EL (cell line): Measurements from ENCODE around the gene GEMIN8.

Source experiments
- DNase-seq: peaks from one replicate; pipeline ENCODE4 v3.0.0-alpha.2; 2016

The GEMIN8 gene

DNA sequence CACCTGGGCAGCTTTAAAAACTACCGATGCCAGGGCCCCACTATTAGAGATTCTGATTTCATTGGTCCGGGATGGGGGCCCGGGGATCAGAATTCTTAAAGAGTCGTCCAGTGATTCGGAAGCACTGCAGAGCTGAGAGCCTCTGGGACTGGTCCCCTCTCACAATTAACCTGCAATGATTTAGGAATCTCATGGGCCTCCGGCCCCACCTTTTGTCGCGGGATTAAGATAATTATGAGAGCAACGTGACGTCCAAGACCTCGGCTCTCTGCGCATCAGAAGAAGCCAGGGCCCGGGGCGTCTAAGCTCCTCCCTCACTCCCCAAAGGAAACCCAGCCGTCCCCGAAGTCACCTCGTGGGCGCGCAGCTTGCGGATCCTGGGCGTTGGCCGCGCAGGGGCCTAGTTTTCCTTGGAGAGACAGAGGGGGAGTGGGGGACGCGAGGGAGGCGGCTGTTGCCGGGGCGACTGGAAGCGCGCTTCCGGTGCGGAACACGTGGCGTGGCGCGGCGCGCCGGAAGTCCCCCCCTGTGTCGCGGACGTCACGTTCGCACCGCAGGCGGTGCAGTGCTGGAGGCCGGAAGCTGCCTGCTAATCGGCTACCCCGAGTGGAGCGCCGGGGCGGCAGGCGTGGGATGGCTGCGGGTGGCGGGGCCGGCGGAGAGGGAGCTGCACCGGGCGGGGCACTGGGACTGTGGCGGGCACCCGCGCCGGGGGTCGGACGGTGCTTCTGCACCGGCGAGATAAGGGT is at the start of gene GEMIN8:
Gene GEMIN8 (minus strand): TSS at position 468 of the 749 bp plus-strand sequence. CDS start 8,414 bp downstream, outside the sequence.
- DNase-seq, result peak; percentile 85

- no peak for DNase-seq
These were observed 46.9 kb upstream of the GEMIN8 start for GRCh38 chrX:14076639-14077038.

DNA sequence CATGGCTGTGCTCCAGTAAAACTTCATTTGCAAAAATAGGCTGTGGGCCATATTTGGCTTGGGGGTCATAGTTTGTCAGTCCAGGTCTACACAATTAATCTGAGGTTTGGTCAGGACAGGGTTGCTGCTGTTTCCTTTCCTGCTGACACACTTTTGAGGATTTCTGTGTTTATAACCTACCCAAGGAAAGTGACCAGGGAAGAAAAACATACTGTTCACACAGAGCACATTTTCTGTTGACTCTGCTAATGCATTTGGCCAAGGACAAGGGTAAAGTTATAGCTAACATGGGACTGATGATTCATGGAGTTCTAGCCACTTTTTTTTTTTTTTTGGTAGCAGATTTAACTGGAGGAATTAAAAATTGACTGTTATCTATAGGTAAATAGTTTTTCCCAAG is 43.9 kb upstream of the GEMIN8 start:
- DNase-seq, result no peak

DNA sequence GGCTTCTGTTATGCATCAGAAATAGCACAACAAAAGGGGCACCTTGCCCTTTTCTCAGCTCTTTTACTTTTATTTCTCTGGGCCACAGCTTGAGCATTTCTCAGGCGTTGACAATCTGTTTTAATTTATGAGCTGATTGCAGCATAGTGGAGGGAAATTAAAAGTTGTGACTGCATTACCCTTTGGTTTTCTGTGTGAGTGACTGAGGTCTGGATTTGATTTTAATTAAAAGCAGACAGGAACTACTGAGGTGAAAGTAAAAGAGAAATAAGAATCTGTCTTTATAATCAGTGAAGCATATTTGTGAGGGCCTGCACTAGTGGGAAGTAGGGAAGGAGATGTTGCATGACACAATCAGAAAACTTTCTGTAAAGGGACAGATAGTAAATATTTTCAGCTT is 43.4 kb upstream of the GEMIN8 start:
- no peak for DNase-seq

DNA sequence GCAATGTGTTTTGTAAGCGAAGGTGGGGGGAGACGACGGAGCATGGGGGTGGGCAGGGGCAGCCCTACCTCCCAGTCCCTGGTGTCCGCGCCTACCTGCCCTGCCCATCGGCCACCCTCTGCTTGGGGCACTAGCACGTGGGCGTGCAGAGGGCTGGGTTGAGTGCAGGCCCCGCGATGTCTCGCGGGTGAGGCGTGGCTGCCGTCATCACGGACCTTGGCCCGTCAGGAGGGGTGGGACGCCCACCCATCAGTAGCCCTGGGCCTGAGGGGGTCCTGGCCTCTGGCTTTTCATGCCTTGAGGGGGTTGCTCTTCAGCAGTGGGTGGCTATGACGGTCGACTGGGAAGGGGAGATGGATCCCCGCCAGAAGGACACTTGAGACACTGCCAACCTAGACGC is 36.1 kb upstream of the GEMIN8 start:
- DNase-seq, result no peak

DNA sequence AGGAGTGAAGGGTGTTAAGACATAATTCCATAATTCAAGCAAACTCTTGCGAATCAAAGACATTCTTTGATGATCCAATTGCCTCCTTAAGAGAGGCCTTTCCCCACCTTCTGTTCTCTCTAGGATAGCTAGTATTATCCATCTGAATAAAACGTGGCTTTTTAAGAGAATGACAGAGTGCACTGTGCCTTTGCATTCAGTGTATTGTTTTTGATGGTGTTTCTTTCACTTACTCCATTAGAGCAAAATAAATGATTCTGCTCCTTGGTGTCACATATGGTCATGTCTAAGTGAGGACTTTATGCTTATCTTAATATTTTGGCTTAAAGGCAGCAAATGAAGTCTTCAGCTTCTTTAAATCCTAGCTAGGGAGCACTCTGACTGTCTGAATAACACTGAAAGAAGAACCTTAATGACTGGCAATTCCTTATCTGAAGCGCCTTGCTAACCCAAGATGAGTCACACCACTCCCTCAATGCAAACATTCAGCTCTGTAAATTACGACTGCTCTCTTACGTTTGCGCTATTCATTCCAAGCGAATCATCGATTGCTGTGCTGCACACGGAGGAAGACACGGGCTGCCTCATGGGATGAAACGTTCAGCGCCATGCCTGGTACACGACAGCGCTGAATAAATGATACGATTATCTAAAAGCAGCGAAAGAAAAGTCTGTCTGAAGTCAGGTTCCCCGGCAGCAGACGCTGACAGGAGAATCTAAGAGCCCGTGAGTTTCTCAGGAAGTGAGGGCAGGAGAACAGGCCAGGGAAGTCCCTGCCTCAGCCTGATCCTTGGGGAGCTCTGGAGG is 35.1 kb upstream of the GEMIN8 start:
- DNase-seq, result no peak

DNA sequence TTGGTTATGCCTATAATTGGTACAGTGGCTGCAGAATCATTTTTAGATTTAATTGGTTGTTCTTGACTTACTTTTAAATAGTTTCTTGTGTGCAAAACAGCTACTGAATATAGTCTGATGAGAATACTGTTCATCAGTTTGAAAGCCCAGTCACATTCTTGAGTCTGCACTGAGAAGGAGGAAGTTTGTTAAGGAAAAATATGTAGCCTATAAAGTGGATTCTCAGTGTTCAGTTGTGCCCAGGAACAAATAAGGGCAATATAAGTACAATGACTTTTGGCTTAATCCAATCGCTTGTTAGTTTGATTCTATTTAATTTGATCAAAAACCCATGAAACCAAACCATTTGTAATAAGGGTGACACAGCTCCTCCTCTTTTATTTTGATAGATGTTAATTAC is 32.8 kb upstream of the GEMIN8 start:
- DNase-seq, result no peak

GRCh38 chrX:14056206-14056605 is 26.5 kb upstream of the GEMIN8 start:
- no peak for DNase-seq

DNA sequence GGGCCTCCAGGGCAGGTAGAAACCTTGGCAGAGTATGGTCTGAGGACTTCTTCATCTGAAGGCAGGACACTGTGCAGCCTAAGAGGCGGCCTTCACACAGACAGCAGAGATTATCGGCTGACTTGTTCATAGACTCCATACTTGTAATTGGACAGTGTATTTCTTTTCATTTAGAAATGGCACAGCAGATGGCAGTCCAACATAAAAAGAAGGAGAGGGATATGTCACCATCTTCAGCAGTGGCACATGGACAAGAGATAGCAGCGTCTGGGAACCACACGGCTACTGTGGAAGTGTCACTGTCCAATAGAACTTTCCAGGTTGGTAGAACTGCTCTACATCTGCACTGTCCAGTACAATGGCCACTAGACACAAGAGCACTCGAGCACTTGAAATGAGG is 21.7 kb upstream of the GEMIN8 start:
- DNase-seq, result no peak

DNA sequence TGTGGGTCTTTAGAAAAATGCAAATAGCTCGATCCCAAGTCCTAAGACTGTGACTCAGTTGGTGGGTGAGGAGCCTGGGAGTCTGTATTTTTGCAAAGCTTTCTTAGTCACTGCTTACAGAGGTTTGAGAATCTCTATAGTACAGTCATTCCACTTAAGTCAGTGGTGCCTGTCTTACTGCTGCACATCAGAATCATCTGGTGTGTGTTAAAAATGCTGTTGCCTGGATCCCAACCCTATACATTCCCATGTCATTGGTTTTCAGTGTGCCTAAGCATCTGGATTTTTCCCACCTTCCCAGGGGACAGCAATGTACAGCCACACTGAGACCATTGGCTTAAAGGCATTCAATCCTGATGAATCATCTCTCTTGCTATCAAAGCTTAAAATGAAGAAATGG is 21.0 kb upstream of the GEMIN8 start:
- DNase-seq, result no peak

DNA sequence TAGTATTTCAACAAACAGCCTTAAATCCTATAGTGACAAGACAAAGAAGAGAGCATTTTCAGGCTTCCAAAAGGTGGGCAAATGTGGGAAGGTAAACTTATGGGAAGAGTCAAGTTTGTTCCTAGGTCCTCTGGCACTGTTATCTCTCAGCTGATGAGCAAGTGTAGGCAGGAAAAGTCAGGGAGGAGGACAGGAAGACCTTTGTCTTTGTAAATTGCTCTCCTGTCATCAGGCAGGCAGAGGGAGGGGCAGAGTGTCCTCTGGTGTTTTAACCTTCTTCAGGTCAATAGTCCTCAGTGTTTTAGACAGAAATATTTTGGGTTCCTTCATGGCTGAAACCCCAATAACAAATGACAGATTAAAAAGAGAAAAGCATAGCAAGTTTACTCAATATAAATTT is 13.5 kb upstream of the GEMIN8 start:
- no peak for DNase-seq

DNA sequence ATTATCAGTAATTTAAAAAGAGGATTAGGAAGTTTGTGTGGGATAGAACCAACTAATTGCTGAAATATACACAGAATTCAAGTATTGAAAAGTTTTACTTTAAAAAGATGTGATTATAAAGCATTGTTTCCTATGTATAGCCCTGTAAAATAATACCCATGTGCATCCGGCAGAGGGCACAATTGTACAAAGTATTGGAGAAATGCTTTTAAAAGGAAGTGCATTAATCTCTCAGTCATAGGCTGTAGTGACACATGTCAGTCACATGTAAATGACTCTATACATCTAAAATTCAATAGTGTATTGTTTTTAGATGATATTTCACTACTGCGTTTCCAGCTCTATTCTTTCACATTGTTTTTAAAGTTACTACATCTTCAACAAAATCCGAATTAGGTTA is 9.7 kb upstream of the GEMIN8 start:
- DNase-seq, result peak; percentile 23

GRCh38 chrX:14038375-14039085 is 8.8 kb upstream of the GEMIN8 start:
- no peak for DNase-seq

- peak; percentile 42 for DNase-seq
These were observed 2.7 kb upstream of the GEMIN8 start for GRCh38 chrX:14032406-14032805.

GRCh38 chrX:14030174-14030530 is 460 bp upstream of the GEMIN8 start:
- peak; percentile 34 for DNase-seq

DNA sequence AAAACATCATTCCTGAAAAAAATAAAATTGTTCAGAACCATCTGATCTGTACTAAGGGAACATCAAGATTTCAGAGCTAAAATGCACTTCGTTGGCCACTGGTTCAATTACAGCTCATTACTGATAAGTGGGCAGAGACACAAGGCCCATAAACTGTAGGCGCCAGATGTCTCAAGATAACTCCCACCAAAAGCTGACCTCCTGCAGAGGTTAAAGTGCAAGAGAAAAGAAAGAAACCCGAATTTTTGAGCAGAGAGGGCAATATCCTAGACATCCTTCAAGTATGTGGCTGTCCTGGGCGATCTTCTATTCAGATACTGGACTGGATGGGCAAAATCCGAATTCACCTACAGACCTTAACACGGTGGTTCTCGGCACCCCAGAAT is 660 bp downstream of the GEMIN8 start:
- no peak for DNase-seq

DNA sequence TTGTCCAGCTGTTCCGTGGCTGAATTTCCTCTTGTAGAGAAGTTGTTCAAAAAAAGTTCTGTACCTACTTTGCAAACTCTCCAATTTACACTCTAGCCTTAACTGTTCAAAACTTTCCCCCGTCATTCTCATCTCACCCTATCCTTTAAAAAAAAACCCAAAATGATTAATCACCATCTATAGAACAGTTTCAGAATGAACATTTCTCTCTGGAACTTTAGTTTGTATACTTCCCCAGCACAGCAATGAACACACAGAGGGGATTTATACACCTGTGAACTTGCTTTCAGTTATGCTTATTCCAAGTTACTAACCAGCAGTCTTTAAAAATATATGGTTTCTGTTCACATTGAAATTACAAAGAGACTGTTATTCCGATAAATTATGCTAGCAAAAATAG is 1.2 kb downstream of the GEMIN8 start:
- no peak for DNase-seq

- DNase-seq, result peak; percentile 59
These were observed 2.1 kb downstream of the GEMIN8 start for GRCh38 chrX:14027511-14028019.

- no peak for DNase-seq
These were observed 2.7 kb downstream of the GEMIN8 start for GRCh38 chrX:14027036-14027435.

- DNase-seq, result no peak
These were observed 3.6 kb downstream of the GEMIN8 start for GRCh38 chrX:14026121-14026520.

DNA sequence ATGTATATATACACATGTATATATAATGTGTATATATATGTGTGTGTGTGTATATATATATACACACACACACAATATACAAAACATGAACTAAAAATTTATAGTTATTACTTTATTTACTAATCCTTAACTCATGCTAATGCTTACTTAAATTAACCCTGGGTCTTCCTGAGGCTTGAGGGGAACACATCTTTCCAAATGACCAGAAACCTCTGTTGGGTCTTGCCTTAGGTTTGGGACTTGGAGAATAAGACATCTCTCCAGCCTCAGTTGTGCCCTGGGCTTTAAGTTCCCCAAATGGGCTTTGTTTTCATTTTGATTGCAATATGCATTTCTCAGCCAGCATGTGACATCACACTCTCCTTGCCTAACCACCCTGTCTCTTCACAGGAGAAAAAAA is 7.7 kb downstream of the GEMIN8 start:
- no peak for DNase-seq

GRCh38 chrX:14017399-14017798 is 12.3 kb downstream of the GEMIN8 start:
- DNase-seq, result no peak

DNA sequence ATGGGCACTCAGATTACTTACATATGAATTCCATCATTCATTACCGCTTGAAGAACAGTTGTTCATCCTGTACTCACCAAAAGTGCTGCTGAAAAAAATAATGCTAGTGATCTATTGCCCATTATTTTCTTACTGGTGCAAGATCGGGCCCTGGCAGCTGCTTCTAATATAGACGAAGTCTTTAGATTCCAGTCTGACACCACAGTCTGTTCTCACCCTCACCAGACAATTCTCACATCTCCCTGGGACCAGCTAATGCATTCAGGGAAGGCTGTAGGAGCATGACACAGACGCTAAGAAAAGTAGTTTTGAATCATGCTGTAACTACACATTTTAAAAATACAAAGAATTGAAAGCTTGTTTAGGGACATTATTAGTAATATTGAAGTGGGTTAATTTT is 13.8 kb downstream of the GEMIN8 start:
- DNase-seq, result no peak

DNA sequence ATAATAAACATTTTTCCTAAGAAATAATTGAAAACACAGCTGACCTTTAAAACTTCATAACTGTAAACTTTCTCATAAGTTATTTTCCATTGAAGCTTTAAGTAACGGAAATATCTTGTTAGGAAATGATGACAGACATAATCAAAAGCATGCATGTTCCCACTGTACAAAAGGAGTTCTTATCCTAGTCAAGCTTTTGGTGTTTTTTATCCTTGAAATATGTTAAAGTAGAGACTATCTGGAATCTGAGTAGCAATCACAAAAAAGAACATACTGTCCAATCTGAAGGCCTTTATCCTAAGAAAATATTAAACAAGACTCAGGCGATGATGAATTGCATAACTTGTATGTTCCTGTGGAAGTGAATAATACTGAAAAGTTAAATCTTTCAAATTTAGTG is 14.4 kb downstream of the GEMIN8 start:
- DNase-seq, result no peak
